GM23338 (cell line): Measurements from ENCODE around the gene CAVIN2. TPM values are rescaled to one million over a fixed set of nuclear protein-coding genes. Genes with fewer than 3 reads are reported as not detected.

Source experiments
- ATAC-seq: fragments of 200-7000 bp; cut with Tn5 transposase; 3 replicates; pipeline ENCODE4 v1.9.1; 2020
- DNase-seq: peaks from one replicate; pipeline ENCODE4 v3.0.0-alpha.2; 2015; ENCODE audit warnings: low spot score
- H2AFZ ChIP-seq: fragments of 200-600 bp; sonication (generic); 2 replicates; pipeline ENCODE4 v1.8.0; 2016; ENCODE audit warnings: antibody characterized with exemption, mild to moderate bottlenecking, moderate library complexity
- H3F3A ChIP-seq: fragments of 200-600 bp; sonication (generic); replicated peaks from 2 replicates; pipeline ENCODE4 v1.8.0; 2017; ENCODE audit warnings: antibody characterized with exemption, mixed run types, low read depth
- H3K27ac ChIP-seq: fragments of 200-600 bp; sonication (generic); 2 replicates; pipeline ENCODE4 v1.6.1; 2016; ENCODE audit warnings: low read depth
- H3K27me3 ChIP-seq: fragments of 200-600 bp; sonication (generic); 2 replicates; pipeline ENCODE4 v1.8.0; 2016; ENCODE audit warnings: mild to moderate bottlenecking, mixed run types, moderate library complexity; ENCODE audit not compliant: insufficient read depth
- H3K36me3 ChIP-seq: fragments of 200-600 bp; sonication (generic); 2 replicates; pipeline ENCODE4 v1.8.0; 2016; ENCODE audit warnings: mild to moderate bottlenecking; ENCODE audit not compliant: insufficient read depth
- H3K4me1 ChIP-seq: fragments of 200-600 bp; sonication (generic); 2 replicates; pipeline ENCODE4 v1.8.0; 2016; ENCODE audit warnings: mild to moderate bottlenecking, moderate library complexity; ENCODE audit not compliant: insufficient read depth
- H3K4me2 ChIP-seq: fragments of 200-600 bp; sonication (generic); 2 replicates; pipeline ENCODE4 v1.7.1; 2017; ENCODE audit warnings: mixed run types
- H3K4me3 ChIP-seq: fragments of 200-600 bp; sonication (generic); 2 replicates; pipeline ENCODE4 v1.6.1; 2016; ENCODE audit warnings: mixed run types
- H3K79me2 ChIP-seq: fragments of 200-600 bp; sonication (generic); replicated peaks from 2 replicates; pipeline ENCODE4 v1.8.0; 2017; ENCODE audit warnings: mild to moderate bottlenecking; ENCODE audit not compliant: insufficient read depth
- H3K9me2 ChIP-seq: fragments of 200-600 bp; sonication (generic); 2 replicates; pipeline ENCODE4 v1.8.0; 2017; ENCODE audit not compliant: insufficient read depth
- H4K20me1 ChIP-seq: fragments of 200-600 bp; sonication (generic); replicated peaks from 2 replicates; pipeline ENCODE4 v1.8.0; 2017; ENCODE audit warnings: mild to moderate bottlenecking; ENCODE audit not compliant: insufficient read depth
- H3K27ac Mint-ChIP-seq: 2 replicates; pipeline ENCODE4 v1.8.0; 2020; ENCODE audit warnings: inconsistent platforms, mild to moderate bottlenecking, moderate library complexity, mixed read lengths
- H3K27me3 Mint-ChIP-seq: 3 replicates; pipeline ENCODE4 v1.8.0; 2022; ENCODE audit warnings: low read depth, mild to moderate bottlenecking, moderate library complexity, mixed read lengths, inconsistent platforms; ENCODE audit not compliant: insufficient read depth, poor library complexity
- H3K36me3 Mint-ChIP-seq: 3 replicates; pipeline ENCODE4 v1.8.0; 2021; ENCODE audit warnings: low read depth, mild to moderate bottlenecking, inconsistent platforms, moderate library complexity, mixed read lengths
- H3K4me1 Mint-ChIP-seq: 3 replicates; pipeline ENCODE4 v1.8.0; 2020; ENCODE audit warnings: mild to moderate bottlenecking, inconsistent platforms, mixed read lengths
- H3K4me3 Mint-ChIP-seq: 3 replicates; pipeline ENCODE4 v1.8.0; 2021; ENCODE audit warnings: moderate library complexity, mild to moderate bottlenecking, inconsistent platforms, mixed read lengths
- H3K9me3 Mint-ChIP-seq: 3 replicates; pipeline ENCODE4 v1.8.0; 2020; ENCODE audit warnings: moderate library complexity, mild to moderate bottlenecking, inconsistent platforms, mixed read lengths
- CTCF ChIP-seq, 2 experiments: fragments of 200-600 bp in 1 of 2; sonication (generic) in 1 of 2; conservative IDR thresholded peaks; 2 replicates each; pipeline versions ENCODE4 v1.5.1 to v1.6.1; 2016 to 2017; ENCODE audit warnings: antibody characterized with exemption in 2 of 2, low read depth in 2 of 2, mild to moderate bottlenecking in 2 of 2, moderate library complexity in 1 of 2
- ETS1 ChIP-seq: IDR thresholded peaks from 2 replicates; pipeline ENCODE4 v1.6.1; 2016; ENCODE audit warnings: antibody characterized with exemption
- EZH2phosphoT487 ChIP-seq: fragments of 200-600 bp; sonication (generic); IDR thresholded peaks from one replicate; pipeline ENCODE4 v1.8.1; 2018; ENCODE audit warnings: antibody characterized with exemption; ENCODE audit not compliant: unreplicated experiment
- JUNB ChIP-seq: IDR thresholded peaks from one replicate; pipeline ENCODE4 v1.6.1; 2016; ENCODE audit warnings: antibody characterized with exemption; ENCODE audit not compliant: unreplicated experiment
- POLR2AphosphoS5 ChIP-seq: IDR thresholded peaks from 2 replicates; pipeline ENCODE4 v1.6.1; 2016; ENCODE audit warnings: antibody characterized with exemption, low read depth
- STAT1 ChIP-seq: IDR thresholded peaks from one replicate; pipeline ENCODE4 v1.6.1; 2016; ENCODE audit warnings: antibody characterized with exemption; ENCODE audit not compliant: unreplicated experiment
- ZNF114 ChIP-seq: fragments of 250-450 bp; sonication (Bioruptor Pico); IDR thresholded peaks from 2 replicates; pipeline ENCODE4 v1.5.0; 2020; ENCODE audit warnings: mild to moderate bottlenecking, moderate library complexity
- ZNF331 ChIP-seq: fragments of 250-450 bp; sonication (Bioruptor Pico); IDR thresholded peaks from 2 replicates; pipeline ENCODE4 v1.5.0; 2020; ENCODE audit warnings: low read depth, mild to moderate bottlenecking, moderate library complexity
- ZNF462 ChIP-seq: fragments of 250-450 bp; sonication (Bioruptor Pico); IDR thresholded peaks from 2 replicates; pipeline ENCODE4 v1.5.0; 2020; ENCODE audit warnings: mild to moderate bottlenecking, moderate library complexity
- polyA plus RNA-seq: library from polyadenylated mRNA; unstranded; fragments of >200 nt; fragmentation: Nextera tagmentation; extraction: Ambion mirVana; gene quantifications from 2 replicates; pipeline ENCODE4 v1.2.1, GENCODE V29; 2016
- total RNA-seq: library from RNA; depleted of rRNA; stranded (reverse); fragments of >200 nt; shearing (Covaris generic); gene quantifications from 2 replicates; pipeline ENCODE4 v1.2.3, GENCODE V29; 2014

The CAVIN2 gene
- total and polyA plus RNA-seq, 2 experiments from 2014 or later = 0.07 to 0.15 TPM

- Histone ChIP-seq H3K36me3 (no peaks in the 10 kb centered on the region), H3K27me3 (no peaks in the 10 kb centered on the region), H4K20me1 (no peaks in the 10 kb centered on the region), H3K79me2 (no peaks in the 10 kb centered on the region), H3F3A (no peaks in the 10 kb centered on the region), H3K4me2 (no peak overlapping the region), H3K27ac (no peak overlapping the region), H2AFZ (no peak overlapping the region), H3K4me1 (peaks cover 15% of the 10 kb centered on the region), H3K9me2 (peaks cover 6% of the 10 kb centered on the region), H3K4me3 (no peak overlapping the region)
- peaks cover 2% of the 10 kb centered on the region for H3K27me3 Mint-ChIP-seq
- no peak overlapping the region for H3K4me3 Mint-ChIP-seq
- TF ChIP-seq ZNF331 (CRISPR knock-in tag) = no peak
- no peak for TF ChIP-seq JUNB
- TF ChIP-seq ZNF462 (CRISPR knock-in tag) = no peak
- no peak for TF ChIP-seq EZH2phosphoT487
- TF ChIP-seq STAT1 = no peak
- TF ChIP-seq ETS1 = no peak
- no peak for TF ChIP-seq ZNF114
- TF ChIP-seq CTCF (conservative IDR thresholded peaks at IDR 0.05; ENCODE audit: low read depth in 2 of 2) = no peak
- TF ChIP-seq POLR2AphosphoS5 = no peak
- H3K36me3 Mint-ChIP-seq = no peaks in the 10 kb centered on the region; the same call in 2 of the 3 replicates
- no peak overlapping the region for H3K27ac Mint-ChIP-seq
- peaks cover 36% of the 10 kb centered on the region for H3K4me1 Mint-ChIP-seq
- ATAC-seq (no peak), DNase-seq (no peak)
- H3K9me3 Mint-ChIP-seq = no peaks in the 10 kb centered on the region; the same call in 2 of the 3 replicates
Measured at GRCh38 chr2:191833356-191833755, 13.5 kb downstream of the CAVIN2 start.
